Endothelial cell of umbilical vein (primary cell): ENCODE data around the gene LRTM2. TPM values are rescaled to one million over a fixed set of nuclear protein-coding genes. Genes with fewer than 3 reads are reported as not detected.

Experiments
- polyA plus RNA-seq, 4 experiments: library from polyadenylated mRNA; depleted of rRNA in 3 of 4; stranded (reverse) in 3 of 4; unstranded in 1 of 4; fragments of >200 nt; gene quantifications; 2 replicates each; pipeline versions ENCODE4 v1.2.1 to v1.2.3, GENCODE V29; 2011 to 2012; ENCODE audit warnings: missing spikeins in 1 of 4
- total RNA-seq: library from RNA; stranded (reverse); gene quantifications from 2 replicates; pipeline ENCODE4 v1.2.3, GENCODE V29; 2021

The LRTM2 gene
- total and polyA plus RNA-seq, 2 donors (not counting 3 experiments of a cell fraction or from before 2014, with no cell fraction given) = not detected

Other genes starting within 250 kb of the LRTM2 start
- 10.2 and 11.3 TPM in 2 replicates for gene FBXL14, start 226.0 kb upstream of the LRTM2 start, total RNA-seq
- gene FBXL14, start 226.0 kb upstream of the LRTM2 start, polyA plus RNA-seq = 15.7 and 16.8 TPM in 2 replicates
- not detected in 2 replicates for gene WNT5B, start 191.3 kb upstream of the LRTM2 start, total RNA-seq
- 0.18 TPM in 1 of 2 replicates, not detected in the other for gene WNT5B, start 191.3 kb upstream of the LRTM2 start, polyA plus RNA-seq
- gene ADIPOR2, start 129.5 kb upstream of the LRTM2 start, total RNA-seq = 57.3 and 59.4 TPM in 2 replicates
- 20.7 and 22.5 TPM in 2 replicates for gene ADIPOR2, start 129.5 kb upstream of the LRTM2 start, polyA plus RNA-seq
- gene CACNA2D4, start 98.1 kb downstream of the LRTM2 start, total RNA-seq = 0.51 and 0.73 TPM in 2 replicates
- 0.58 and 0.67 TPM in 2 replicates for gene CACNA2D4, start 98.1 kb downstream of the LRTM2 start, polyA plus RNA-seq
- gene DCP1B, start 183.9 kb downstream of the LRTM2 start, total RNA-seq = 10.6 and 11.2 TPM in 2 replicates
- gene DCP1B, start 183.9 kb downstream of the LRTM2 start, polyA plus RNA-seq = 19.8 and 23.0 TPM in 2 replicates
- not detected in 2 replicates for gene CACNA1C, start 232.4 kb downstream of the LRTM2 start, total RNA-seq
- not detected in 2 replicates for gene CACNA1C, start 232.4 kb downstream of the LRTM2 start, polyA plus RNA-seq